Colon (tissue), 2 donors: ENCODE data around the gene OSTF1.

Source experiments
- FAIRE-seq: peaks from 2 replicates; lab custom pipeline; 2012; peaks lifted over from hg19 to GRCh38; lab: Jason Lieb, UNC
- donor health status: control.
- donor health status: control.

The OSTF1 gene

DNA sequence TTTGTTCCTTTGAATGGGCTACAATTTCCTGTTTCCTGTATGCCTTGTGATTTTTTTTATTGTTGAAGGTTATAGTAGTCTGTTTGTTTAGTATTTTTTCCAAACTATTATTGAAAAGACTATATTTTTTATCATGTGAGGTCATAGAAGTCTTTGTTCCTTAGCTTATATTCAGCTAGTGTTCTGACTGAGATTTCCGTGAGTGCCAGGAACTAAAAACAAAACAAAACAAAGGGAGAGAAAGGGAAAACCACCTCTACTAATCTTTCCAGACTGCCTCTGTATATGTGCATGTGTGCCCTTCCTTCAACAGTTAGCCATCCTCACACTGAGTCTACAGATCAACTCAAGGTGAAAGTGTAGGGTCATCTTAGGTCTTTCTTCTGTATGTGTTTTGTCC, 79.0 kb downstream of the OSTF1 start:
- no peak for FAIRE-seq

DNA sequence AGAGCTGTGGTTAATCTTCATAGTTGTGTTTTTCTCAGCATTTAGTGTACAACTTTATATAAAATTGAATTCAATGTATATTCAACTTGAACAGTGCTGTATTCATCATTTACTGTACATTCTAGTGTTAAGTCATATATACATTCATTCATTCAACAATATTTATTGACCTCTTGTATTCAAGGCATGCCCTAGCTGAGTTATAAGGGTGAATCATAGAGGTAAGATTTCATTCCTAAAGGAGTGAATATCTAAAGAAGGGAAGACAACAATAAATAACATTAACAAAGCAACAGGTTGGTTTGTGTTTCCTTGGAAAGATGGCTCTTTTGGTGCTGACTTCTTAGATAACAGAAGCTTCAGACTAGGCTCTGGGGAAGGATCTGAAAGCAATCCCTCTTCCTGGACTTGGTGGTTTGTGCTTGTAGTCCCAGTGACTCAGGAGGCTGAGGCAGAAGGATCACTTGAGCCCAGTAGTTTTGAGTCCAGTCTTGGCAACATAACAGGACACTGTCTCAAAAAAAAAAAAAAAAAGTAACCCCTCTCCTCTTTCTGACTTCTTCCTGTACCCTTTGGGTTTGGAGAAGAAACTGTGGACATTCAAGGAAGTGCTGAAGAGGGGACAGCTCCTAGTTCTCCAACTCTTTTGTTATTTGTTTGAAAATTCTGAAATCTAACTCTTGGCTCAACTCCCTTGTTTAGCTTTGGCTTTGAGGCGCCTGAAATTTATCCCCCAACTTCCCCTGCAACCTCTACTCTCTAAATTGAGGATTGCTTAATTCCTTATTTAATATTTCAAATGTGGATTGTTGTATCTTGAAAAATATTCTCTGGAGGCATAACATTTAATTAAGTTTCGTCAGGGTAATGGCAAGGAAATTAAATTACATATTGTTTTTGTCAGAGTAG, 80.2 kb downstream of the OSTF1 start:
- FAIRE-seq: no peak

DNA sequence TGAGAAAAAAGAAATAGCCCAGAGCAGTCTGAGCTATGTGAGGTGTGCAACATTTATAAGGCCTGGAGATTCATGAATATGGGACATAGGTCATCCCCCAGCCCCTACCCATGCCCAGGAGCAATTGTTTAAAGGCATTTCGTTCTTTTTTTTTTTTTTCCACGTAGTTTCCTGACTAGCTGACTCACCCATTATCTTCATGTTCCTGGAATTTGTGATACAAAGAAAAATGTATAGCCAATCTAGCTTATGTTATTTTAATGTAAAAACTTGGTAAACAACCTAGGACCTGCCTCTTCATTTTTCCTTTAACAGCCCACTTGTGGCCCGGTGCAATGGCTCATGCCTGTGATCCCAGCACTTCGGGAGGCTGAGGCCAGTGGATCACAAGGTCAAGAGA, 81.3 kb downstream of the OSTF1 start:
- no peak for FAIRE-seq

DNA sequence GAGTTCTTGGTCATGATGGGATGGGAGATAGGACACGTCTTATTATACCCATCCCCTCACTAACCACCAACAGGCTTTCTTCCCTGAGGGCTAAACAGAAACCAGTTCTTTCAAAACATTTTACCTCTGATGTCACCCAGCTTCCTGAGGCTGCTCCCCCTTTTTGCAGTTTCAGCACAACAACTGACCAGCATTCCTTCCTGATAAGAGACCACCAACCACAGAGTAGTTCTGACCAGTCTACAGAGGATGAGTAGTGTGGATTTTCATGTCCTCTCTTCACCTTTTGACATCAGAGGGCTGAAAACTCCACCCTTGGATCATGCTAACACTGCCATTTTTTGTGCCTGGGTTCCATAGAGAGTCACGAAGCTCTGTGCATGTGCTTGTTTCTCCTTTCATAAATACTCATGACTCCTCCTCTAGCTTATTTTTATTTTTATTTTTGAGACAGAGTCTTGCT, 82.6 kb downstream of the OSTF1 start:
- FAIRE-seq: no peak

DNA sequence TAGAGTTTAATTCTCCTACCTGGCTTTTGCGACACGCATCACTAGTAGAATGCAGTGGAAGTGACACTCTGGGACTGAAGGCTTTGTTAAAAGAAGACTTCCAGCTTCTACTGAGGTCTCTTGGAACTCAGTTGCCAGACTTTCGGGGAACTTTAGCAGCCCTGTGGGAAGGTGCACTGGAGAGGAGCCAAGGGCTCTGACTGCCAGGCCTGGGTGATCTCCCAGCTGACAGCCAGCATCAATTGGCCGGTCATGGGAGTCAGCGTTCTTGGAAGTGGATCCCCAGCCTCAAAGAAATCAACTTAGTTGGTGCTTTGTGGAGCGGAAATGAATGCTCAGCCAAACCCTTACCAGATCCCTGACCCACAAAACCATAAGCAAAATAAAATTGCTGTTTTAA, 87.1 kb downstream of the OSTF1 start:
- FAIRE-seq: no peak

DNA sequence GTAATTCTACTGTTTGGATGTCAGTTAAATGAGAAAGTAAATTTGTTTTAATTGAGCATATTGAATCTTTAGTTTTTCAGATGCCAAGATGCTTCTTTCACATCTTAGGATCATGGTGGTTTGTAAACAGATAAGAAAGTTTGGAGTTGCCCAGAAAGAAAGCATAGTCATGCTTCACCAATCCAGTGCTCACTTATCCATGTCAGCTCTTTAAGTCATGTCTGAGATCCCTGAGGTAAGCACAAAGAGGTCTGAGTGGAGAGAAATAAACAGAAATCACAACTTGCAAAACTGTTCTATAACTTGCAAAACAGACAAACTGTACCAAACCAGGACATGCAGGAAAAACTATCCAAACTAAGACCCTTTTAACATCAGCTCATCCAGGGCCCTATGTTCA, 87.7 kb downstream of the OSTF1 start:
- FAIRE-seq: no peak

DNA sequence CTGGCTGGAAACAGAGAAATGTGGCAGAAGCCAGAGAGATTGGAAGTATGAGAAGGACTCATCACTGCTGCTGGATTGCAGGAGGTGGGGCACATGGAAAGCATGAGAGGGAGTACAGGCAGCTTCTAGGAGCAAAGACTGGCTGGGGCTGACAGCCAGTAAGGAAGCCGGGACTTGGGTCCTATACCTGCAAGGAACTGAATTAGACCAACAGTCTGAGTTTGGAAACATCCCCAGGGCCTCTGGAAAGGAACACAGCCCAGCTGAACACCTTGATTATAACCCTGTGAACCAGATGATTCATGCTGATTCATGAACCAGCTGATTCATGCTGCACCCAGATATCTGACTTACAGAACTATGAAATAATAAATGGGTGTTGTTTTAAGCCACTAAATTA, 93.4 kb downstream of the OSTF1 start:
- no peak for FAIRE-seq

DNA sequence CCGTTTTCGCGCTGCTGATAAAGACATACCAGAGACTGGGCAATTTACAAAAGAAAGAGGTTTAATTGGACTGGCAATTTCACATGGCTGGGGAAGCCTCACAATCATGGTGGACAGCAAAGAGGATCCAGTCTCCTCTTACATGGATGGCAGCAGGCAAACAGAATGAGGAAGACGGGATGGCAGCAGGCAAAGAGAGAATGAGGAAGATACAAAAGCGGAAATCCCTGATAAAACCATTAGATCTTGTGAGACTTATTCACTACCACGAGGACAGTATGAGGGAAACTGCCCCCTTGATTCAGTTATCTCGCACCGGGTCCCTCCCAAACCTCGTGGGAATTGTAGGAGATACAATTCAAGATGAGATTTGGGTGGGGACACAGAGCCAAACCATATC, 95.0 kb downstream of the OSTF1 start:
- no peak for FAIRE-seq

DNA sequence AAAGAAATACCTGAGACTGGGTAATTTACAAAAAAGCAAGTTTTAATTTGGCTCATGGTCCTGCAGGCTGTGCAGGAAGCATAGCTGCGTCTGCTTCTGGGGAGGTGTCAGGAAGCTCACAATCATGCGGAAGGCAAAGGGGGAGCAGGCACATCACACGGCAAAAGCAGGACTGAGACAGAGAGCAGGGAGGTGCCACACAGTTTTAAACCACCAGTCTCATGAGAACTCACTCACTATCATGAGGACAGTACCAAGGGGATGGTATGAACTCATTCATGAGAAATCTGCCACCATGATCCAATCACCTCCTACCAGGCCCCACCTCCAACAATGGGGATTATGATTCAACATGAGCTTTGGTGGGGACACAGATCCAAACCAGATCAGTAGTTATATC, 96.2 kb downstream of the OSTF1 start:
- FAIRE-seq: no peak

DNA sequence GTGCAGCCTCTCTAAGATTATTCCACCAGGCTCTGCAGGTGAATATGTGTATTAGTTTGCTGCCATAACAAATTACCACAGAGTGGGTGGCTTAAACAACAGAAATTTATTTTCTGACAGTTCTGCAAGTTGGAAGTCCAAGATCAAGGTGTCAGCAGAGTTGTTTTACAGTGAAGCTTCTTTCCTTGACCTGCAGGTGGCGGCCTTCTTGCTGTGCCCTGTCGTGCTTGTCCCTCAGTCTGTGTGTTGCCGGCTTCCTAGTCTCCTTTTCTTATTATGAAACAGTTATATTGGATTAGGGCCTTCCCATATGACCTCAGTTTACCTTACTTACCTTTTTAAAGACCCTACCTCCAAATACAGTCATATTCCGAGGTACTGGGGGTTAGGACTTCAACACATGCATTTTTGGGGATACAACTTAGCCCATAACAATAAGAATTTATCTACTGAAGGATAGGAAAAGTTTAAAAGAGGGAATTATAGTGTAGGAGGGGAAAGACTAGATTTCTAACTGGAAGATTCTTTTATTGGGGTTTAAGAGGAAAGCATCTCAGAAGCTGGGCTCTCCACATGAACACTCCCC, 97.4 kb downstream of the OSTF1 start:
- no peak for FAIRE-seq

DNA sequence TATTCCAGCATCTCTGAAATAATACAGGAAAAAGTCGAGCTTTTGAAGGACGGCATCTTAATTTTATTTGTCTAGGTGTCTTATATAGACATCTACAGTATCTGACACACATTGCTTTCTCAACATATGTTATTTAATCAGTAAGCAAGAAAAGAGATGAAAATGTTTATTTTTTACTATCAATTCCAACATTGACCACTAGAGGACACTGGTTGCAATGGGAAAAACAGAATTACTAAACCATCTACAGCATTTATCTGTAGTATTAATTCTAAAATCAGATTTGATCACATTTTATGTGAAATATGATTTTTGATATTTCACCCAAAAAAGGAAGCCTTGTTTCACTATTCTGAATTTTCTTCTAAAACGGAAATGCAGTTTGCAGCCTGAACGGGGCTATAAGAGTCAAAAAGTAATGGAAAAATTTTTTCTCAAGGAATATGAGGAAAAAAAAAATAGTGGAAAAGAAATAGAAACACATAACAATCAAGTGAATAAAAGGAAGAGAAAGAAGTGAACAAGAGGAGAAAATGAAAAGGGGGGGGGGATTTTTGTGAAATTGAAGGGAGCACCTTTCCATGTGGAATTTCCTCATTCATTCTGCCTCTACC, 98.6 kb downstream of the OSTF1 start:
- no peak for FAIRE-seq

DNA sequence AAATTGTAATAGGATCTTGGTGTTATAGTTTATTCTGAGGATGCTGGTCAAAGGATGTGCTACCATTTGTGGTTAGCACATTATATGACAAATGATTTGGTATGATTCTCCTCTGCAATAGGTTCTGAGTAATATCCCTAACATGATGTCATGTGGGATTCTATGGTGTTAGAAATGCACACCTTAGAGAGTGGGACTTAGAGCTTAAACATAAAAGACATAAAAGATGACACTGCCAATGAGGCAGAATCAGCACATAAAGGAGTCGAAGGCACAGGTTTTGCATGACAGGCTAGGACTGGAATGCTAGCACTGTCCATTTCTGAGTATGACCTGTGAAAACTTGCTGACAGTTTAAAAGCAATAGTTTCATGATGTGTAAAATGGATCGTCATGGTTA, 100.4 kb downstream of the OSTF1 start:
- no peak for FAIRE-seq

DNA sequence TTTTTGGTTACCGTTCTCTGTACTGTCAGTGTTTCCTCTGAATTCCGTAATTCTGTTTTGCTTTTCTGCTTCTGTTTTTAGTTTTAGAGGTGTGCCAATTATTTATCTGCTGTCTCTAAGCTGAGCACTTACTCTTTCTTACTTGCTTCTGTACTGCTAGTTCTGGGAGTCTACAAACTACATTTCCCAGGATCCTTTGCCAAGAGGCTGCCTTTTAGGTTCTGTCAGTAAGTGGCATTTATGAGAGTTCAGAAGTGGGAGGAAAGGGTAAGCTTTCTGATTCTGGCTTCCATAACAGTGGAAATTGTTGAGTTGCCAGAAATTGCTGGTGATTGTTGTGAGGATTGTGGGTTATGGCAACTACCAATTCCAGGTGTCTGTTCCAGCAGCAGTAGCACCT, 102.4 kb downstream of the OSTF1 start:
- no peak for FAIRE-seq
